ENCODE results near the gene HSP90B1.

HSP90B1 gene

DNA sequence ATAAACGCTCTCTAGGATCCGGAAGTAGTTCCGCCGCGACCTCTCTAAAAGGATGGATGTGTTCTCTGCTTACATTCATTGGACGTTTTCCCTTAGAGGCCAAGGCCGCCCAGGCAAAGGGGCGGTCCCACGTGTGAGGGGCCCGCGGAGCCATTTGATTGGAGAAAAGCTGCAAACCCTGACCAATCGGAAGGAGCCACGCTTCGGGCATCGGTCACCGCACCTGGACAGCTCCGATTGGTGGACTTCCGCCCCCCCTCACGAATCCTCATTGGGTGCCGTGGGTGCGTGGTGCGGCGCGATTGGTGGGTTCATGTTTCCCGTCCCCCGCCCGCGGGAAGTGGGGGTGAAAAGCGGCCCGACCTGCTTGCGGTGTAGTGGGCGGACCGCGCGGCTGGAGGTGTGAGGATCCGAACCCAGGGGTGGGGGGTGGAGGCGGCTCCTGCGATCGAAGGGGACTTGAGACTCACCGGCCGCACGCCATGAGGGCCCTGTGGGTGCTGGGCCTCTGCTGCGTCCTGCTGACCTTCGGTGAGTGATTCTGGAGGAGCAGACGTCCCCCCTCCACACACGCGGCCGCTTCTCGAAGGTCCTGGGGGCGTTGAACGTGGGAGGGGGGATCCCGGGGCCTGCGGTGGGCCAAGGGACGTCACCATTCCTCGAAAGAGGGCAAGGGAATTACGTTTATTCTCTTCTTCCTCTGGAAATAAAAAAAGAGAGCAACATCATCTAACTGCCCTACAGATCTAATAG is at the start of gene HSP90B1:
HSP90B1 (plus strand) TSS at position 377 of the 753 bp plus-strand sequence; CDS start at position 483, 106 bp downstream.
- DNase-seq (ENCODE audit: low read depth in 2 of 2), result peak; percentile 100

DNA sequence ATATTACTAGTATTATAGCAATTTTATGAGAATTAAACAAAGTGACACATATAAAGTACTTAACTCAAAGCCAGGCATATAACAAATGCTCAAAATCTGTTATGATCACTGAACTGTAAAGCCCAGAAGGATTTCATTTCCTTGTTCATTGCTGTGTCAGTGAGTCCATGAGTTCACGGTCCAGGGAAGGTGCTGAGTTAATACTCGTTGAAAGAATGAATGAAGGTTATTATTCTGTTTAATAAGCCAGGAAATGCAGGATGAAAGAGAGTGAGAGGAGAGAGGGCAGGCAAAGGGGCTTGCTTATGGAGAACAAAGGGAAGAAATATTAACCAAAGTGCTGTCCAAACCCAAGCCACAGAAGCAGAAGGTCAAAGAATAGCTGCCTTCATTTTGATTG is 48.9 kb upstream of the HSP90B1 start:
- no peak for DNase-seq (ENCODE audit: low read depth in 2 of 2)

GRCh38 chr12:103882861-103883596 is 47.2 kb upstream of the HSP90B1 start:
- no peak for DNase-seq (ENCODE audit: low read depth in 2 of 2)

DNA sequence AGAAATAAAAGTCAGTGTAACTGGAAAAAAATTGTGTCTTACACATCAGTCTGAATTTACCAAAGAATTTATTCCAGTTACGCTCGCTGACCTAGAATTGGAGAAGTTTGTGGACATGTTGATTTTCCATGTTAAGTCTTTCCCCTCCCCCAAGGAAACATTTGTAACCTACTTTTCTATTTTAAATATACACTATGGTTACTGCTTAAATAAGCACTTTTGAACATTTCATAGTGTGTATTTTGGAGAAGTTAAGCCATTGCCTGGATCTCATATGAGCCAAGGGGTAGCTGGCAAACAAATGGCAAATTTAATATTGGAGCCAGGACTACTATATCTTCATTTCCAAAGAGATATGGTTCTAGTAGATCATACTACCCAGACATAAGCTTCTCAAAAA is 46.3 kb upstream of the HSP90B1 start:
- DNase-seq (ENCODE audit: low read depth in 2 of 2), result no peak

- DNase-seq (ENCODE audit: low read depth in 2 of 2), result peak; percentile 13 to 18
Measured at GRCh38 chr12:103884316-103884715, 45.9 kb upstream of the HSP90B1 start.

DNA sequence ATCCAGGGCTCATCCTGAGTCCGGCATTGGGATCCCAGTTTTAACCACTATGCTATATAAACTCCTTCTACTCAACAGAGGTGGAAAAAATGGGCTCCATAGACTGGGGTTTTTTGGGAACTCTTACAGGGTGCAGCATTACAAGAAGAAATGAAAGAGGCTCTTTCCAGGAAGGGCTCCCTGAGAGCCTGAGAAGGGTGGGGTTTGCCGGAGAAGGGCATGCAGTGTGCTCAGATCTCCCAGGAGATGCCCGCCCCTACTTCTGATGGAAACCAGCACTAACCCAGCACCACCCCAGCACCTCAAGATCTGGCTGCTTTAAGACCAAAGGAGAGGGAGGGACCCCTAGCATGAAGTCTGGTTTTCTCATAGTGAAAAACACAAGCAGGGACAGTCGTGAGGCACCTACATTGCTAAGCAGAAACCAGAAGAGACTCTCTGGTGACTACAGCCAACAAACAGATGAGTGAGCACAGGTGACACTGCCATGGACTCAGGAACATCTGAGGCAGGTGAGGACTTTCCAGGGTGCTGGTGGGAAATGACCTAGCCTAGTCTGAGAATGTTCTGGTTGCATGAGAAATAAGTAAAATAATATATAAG is 43.9 kb upstream of the HSP90B1 start:
- no peak for DNase-seq (ENCODE audit: low read depth in 2 of 2)

- DNase-seq (ENCODE audit: low read depth in 2 of 2), result no peak
Measured at GRCh38 chr12:103887738-103888137, 42.5 kb upstream of the HSP90B1 start.

- DNase-seq (ENCODE audit: low read depth in 2 of 2), result no peak
Measured at GRCh38 chr12:103897316-103897715, 32.9 kb upstream of the HSP90B1 start.

DNA sequence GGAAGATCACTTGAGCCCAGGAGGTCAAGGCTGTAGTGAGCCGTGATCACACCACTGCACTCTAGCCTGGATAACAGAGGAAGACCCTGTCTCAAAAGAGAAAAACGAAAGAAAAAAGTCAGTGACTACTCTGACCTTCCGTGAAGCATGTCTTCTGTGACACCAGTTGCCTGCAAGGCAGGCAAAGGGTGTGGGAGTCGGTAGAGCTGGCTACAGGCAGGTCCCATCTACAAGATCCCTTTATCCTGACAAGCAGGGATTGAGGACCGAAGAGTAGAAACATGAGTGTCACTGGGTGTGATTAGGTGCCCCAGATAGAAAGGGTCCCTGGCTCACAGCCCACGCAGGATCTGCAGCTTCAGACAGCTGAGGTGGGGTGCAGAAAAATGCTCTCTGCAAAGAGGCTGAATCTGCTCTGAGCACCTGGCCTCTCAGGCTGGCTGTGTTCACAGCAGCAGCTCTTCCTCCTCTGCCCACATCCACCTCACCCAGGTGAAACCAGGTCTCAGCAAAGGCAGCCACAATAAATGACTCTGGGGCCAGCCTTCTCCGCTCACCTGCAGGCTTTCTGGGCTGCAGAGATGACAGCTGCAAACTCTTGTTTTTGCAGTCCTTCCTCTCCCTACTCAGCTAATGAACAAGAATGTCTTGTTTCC is 28.6 kb upstream of the HSP90B1 start:
- peak in 1 of 2 donors; percentile 3 for DNase-seq (ENCODE audit: low read depth in 2 of 2)

- no peak for DNase-seq (ENCODE audit: low read depth in 2 of 2)
Measured at GRCh38 chr12:103903993-103904392, 26.2 kb upstream of the HSP90B1 start.

- DNase-seq (ENCODE audit: low read depth in 2 of 2), result no peak
Measured at GRCh38 chr12:103905730-103906349, 24.4 kb upstream of the HSP90B1 start.

GRCh38 chr12:103908246-103908541 is 22.0 kb upstream of the HSP90B1 start:
- DNase-seq (ENCODE audit: low read depth in 2 of 2), result no peak

DNA sequence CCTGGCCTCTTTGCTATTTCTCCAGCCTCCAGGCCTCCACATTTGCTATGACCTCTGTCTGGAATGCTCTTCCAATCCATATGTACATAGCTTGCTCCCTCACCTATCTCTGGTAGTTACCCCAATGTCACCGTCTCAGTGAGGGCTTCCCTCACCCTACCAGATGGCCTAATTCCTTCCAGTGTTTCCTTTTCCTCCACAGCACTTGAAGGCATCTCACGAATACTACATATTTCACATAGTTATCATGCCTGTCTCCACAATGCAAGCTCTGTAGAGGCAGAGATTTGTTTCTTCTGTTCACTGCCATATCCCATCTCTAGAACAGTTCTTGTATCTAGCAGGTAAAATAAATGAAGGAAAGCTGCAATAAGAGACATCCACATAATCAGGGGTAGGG is 21.3 kb upstream of the HSP90B1 start:
- no peak for DNase-seq (ENCODE audit: low read depth in 2 of 2)

DNA sequence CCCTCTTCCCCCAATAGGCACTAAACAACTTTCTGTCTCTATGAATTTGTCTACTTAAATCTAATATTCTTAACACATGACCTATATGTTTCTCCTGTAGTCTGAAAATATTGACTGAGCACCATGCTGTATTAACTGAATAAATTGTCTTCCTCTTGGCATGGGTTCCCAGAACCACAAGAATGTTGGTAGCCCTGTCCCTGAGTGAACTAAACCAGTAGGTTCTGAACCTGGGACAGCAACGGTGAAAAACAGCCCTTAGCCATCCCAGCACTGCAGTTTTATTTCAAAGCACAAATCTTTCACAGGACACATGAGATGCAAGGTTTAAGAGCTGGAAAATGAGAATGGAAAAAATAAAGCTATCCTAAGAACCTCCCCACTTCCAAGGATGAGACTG is 20.4 kb upstream of the HSP90B1 start:
- no peak for DNase-seq (ENCODE audit: low read depth in 2 of 2)

DNA sequence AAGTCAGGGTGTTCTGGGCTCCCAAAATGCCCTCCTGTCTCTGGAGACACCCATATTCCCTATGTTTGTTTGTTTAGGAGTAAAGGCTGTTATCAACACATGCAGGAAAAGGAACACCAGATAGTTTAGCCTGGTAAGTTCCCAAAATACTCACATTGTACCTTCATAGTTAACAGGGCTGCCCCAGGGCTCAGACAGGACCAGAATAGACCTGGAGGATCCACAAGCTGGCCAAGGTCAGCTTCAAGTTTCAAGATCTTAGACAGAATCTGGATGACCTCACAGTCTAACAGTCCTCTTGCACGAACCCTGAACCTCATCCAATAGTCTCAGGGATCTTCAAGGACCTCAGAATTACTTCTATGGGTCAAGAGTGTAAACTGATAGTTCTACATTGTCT is 18.1 kb upstream of the HSP90B1 start:
- DNase-seq (ENCODE audit: low read depth in 2 of 2), result no peak

DNA sequence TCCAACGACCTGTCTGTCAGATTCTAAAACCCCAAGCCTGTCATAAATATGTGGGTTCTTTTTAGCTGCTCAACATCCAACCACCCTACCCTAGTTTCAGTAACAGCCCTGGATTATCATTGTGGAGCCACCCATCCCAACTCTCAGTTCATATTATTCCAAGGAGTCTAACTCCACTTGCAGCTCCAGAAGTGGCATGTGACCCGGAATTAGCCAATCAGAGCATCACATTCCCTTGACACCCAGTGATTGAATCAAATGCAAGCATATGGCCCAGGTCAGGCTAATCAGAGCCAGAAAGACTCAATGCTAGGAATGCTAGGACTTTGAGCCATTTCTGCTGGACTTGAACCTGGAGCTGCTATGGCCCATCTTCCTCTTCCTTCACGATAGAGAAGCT is 17.1 kb upstream of the HSP90B1 start:
- DNase-seq (ENCODE audit: low read depth in 2 of 2), result no peak

DNA sequence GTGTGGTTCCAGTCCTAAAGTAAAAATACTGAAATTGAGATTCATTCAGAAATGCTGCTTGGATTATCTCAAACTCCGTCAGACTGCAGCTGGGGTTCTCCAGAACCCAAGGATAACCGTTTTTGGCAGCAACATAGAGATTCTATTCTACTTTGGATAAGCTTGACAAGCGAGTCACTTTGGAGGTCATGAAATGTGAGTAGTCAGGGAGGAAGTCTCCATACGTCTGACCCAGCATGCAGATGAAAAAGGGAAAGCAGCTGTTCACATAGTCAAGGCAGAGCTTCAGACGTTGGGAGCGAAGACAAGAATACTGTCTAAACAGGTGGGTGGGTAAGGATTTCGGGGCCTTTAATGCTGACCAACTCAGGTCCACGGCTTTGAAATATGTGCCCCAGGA is 14.9 kb upstream of the HSP90B1 start:
- no peak for DNase-seq (ENCODE audit: low read depth in 2 of 2)

DNA sequence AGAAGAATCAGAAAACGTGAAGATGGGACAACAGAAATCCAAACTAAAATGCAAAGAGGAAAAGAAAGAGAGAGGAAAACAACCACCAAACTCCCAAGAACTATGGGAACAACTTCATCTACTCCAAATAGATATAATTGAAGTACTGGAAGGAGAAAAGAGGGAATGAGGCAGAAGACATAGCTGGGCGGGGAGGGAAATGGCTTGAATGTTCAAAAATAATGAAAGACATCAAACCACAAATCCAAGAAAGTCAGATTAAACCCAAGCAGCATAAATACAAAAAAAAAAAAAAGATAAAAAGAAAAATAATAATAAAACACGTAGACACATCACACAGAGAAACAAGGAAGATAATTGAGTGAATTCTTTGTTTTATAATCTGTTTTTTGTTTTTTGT is 12.3 kb upstream of the HSP90B1 start:
- no peak for DNase-seq (ENCODE audit: low read depth in 2 of 2)

GRCh38 chr12:103924761-103925641 is 5.2 kb upstream of the HSP90B1 start:
- DNase-seq (ENCODE audit: low read depth in 2 of 2), result peak; percentile 20 to 21

DNA sequence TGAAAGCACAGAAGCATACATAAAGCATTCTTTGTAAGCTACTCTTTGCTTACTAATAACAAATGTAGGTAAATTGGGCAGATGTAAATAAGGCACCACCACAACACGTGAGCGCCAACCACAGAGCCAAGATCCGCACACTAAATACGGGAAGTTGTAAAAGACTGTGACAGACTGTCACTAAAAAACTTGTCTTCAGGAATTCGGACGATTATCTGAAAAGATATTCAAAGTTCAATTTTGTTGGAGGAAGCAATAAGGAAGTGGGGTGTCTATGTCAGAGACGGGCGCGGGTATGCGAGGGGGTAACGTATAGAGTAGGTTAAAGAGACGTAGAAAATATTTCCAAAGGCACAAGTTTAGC is 1.5 kb upstream of the HSP90B1 start:
- DNase-seq (ENCODE audit: low read depth in 2 of 2), result peak; percentile 16 to 25

Data from stimulated activated CD8-positive, alpha-beta memory T cell treated with anti-CD3 and anti-CD28 coated beads, Interleukin-7, amount 100 ng/mL, for 4 hours (primary cell).